GM23338 (cell line): ENCODE results near the gene TMEM128. TPM values are rescaled to one million over a fixed set of nuclear protein-coding genes. Genes with fewer than 3 reads are reported as not detected.

Experiments
- ATAC-seq: fragments of 200-7000 bp; cut with Tn5 transposase; 3 replicates; pipeline ENCODE4 v1.9.1; 2020
- DNase-seq: peaks from one replicate; pipeline ENCODE4 v3.0.0-alpha.2; 2015; ENCODE audit warnings: low spot score
- H2AFZ ChIP-seq: fragments of 200-600 bp; sonication (generic); 2 replicates; pipeline ENCODE4 v1.8.0; 2016; ENCODE audit warnings: antibody characterized with exemption, mild to moderate bottlenecking, moderate library complexity
- H3F3A ChIP-seq: fragments of 200-600 bp; sonication (generic); replicated peaks from 2 replicates; pipeline ENCODE4 v1.8.0; 2017; ENCODE audit warnings: antibody characterized with exemption, mixed run types, low read depth
- H3K27ac ChIP-seq: fragments of 200-600 bp; sonication (generic); 2 replicates; pipeline ENCODE4 v1.6.1; 2016; ENCODE audit warnings: low read depth
- H3K27me3 ChIP-seq: fragments of 200-600 bp; sonication (generic); 2 replicates; pipeline ENCODE4 v1.8.0; 2016; ENCODE audit warnings: mild to moderate bottlenecking, mixed run types, moderate library complexity; ENCODE audit not compliant: insufficient read depth
- H3K36me3 ChIP-seq: fragments of 200-600 bp; sonication (generic); 2 replicates; pipeline ENCODE4 v1.8.0; 2016; ENCODE audit warnings: mild to moderate bottlenecking; ENCODE audit not compliant: insufficient read depth
- H3K4me1 ChIP-seq: fragments of 200-600 bp; sonication (generic); 2 replicates; pipeline ENCODE4 v1.8.0; 2016; ENCODE audit warnings: mild to moderate bottlenecking, moderate library complexity; ENCODE audit not compliant: insufficient read depth
- H3K4me2 ChIP-seq: fragments of 200-600 bp; sonication (generic); 2 replicates; pipeline ENCODE4 v1.7.1; 2017; ENCODE audit warnings: mixed run types
- H3K4me3 ChIP-seq: fragments of 200-600 bp; sonication (generic); 2 replicates; pipeline ENCODE4 v1.6.1; 2016; ENCODE audit warnings: mixed run types
- H3K79me2 ChIP-seq: fragments of 200-600 bp; sonication (generic); replicated peaks from 2 replicates; pipeline ENCODE4 v1.8.0; 2017; ENCODE audit warnings: mild to moderate bottlenecking; ENCODE audit not compliant: insufficient read depth
- H3K9me2 ChIP-seq: fragments of 200-600 bp; sonication (generic); 2 replicates; pipeline ENCODE4 v1.8.0; 2017; ENCODE audit not compliant: insufficient read depth
- H4K20me1 ChIP-seq: fragments of 200-600 bp; sonication (generic); replicated peaks from 2 replicates; pipeline ENCODE4 v1.8.0; 2017; ENCODE audit warnings: mild to moderate bottlenecking; ENCODE audit not compliant: insufficient read depth
- H3K27ac Mint-ChIP-seq: 2 replicates; pipeline ENCODE4 v1.8.0; 2020; ENCODE audit warnings: inconsistent platforms, mild to moderate bottlenecking, moderate library complexity, mixed read lengths
- H3K27me3 Mint-ChIP-seq: 3 replicates; pipeline ENCODE4 v1.8.0; 2022; ENCODE audit warnings: low read depth, mild to moderate bottlenecking, moderate library complexity, mixed read lengths, inconsistent platforms; ENCODE audit not compliant: insufficient read depth, poor library complexity
- H3K36me3 Mint-ChIP-seq: 3 replicates; pipeline ENCODE4 v1.8.0; 2021; ENCODE audit warnings: low read depth, mild to moderate bottlenecking, inconsistent platforms, moderate library complexity, mixed read lengths
- H3K4me1 Mint-ChIP-seq: 3 replicates; pipeline ENCODE4 v1.8.0; 2020; ENCODE audit warnings: mild to moderate bottlenecking, inconsistent platforms, mixed read lengths
- H3K4me3 Mint-ChIP-seq: 3 replicates; pipeline ENCODE4 v1.8.0; 2021; ENCODE audit warnings: moderate library complexity, mild to moderate bottlenecking, inconsistent platforms, mixed read lengths
- H3K9me3 Mint-ChIP-seq: 3 replicates; pipeline ENCODE4 v1.8.0; 2020; ENCODE audit warnings: moderate library complexity, mild to moderate bottlenecking, inconsistent platforms, mixed read lengths
- CREB1 ChIP-seq: fragments of 250-450 bp; sonication (Bioruptor Pico); IDR thresholded peaks from 2 replicates; pipeline ENCODE4 v1.5.0; 2020; ENCODE audit warnings: low read depth, mild to moderate bottlenecking, moderate library complexity
- EZH2 ChIP-seq: fragments of 200-600 bp; sonication (generic); IDR thresholded peaks from one replicate; pipeline ENCODE4 v1.8.0; 2017; ENCODE audit warnings: antibody characterized with exemption, mild to moderate bottlenecking, low read depth; ENCODE audit not compliant: unreplicated experiment
- EZH2phosphoT487 ChIP-seq: fragments of 200-600 bp; sonication (generic); IDR thresholded peaks from one replicate; pipeline ENCODE4 v1.8.1; 2018; ENCODE audit warnings: antibody characterized with exemption; ENCODE audit not compliant: unreplicated experiment
- JUNB ChIP-seq: IDR thresholded peaks from one replicate; pipeline ENCODE4 v1.6.1; 2016; ENCODE audit warnings: antibody characterized with exemption; ENCODE audit not compliant: unreplicated experiment
- NANOG ChIP-seq: IDR thresholded peaks from 2 replicates; pipeline ENCODE4 v1.6.1; 2016; ENCODE audit warnings: antibody characterized with exemption, borderline replicate concordance
- POLR2AphosphoS5 ChIP-seq: IDR thresholded peaks from 2 replicates; pipeline ENCODE4 v1.6.1; 2016; ENCODE audit warnings: antibody characterized with exemption, low read depth
- STAT1 ChIP-seq: IDR thresholded peaks from one replicate; pipeline ENCODE4 v1.6.1; 2016; ENCODE audit warnings: antibody characterized with exemption; ENCODE audit not compliant: unreplicated experiment
- ZNF114 ChIP-seq: fragments of 250-450 bp; sonication (Bioruptor Pico); IDR thresholded peaks from 2 replicates; pipeline ENCODE4 v1.5.0; 2020; ENCODE audit warnings: mild to moderate bottlenecking, moderate library complexity
- ZNF331 ChIP-seq: fragments of 250-450 bp; sonication (Bioruptor Pico); IDR thresholded peaks from 2 replicates; pipeline ENCODE4 v1.5.0; 2020; ENCODE audit warnings: low read depth, mild to moderate bottlenecking, moderate library complexity
- ZNF462 ChIP-seq: fragments of 250-450 bp; sonication (Bioruptor Pico); IDR thresholded peaks from 2 replicates; pipeline ENCODE4 v1.5.0; 2020; ENCODE audit warnings: mild to moderate bottlenecking, moderate library complexity
- polyA plus RNA-seq: library from polyadenylated mRNA; unstranded; fragments of >200 nt; fragmentation: Nextera tagmentation; extraction: Ambion mirVana; gene quantifications from 2 replicates; pipeline ENCODE4 v1.2.1, GENCODE V29; 2016
- total RNA-seq: library from RNA; depleted of rRNA; stranded (reverse); fragments of >200 nt; shearing (Covaris generic); gene quantifications from 2 replicates; pipeline ENCODE4 v1.2.3, GENCODE V29; 2014
- TF ChIP-seq, protein P1 (sequence below), 2 experiments: fragments of 200-600 bp in 1 of 2; sonication (generic) in 1 of 2; conservative IDR thresholded peaks; 2 replicates each; pipeline versions ENCODE4 v1.5.1 to v1.6.1; 2016 to 2017; ENCODE audit warnings: antibody characterized with exemption in 2 of 2, low read depth in 2 of 2, mild to moderate bottlenecking in 2 of 2, moderate library complexity in 1 of 2
- TF ChIP-seq, protein P2 (sequence below): IDR thresholded peaks from 2 replicates; pipeline ENCODE4 v1.6.1; 2016; ENCODE audit warnings: antibody characterized with exemption
- TF ChIP-seq, protein P3 (sequence below): IDR thresholded peaks from one replicate; pipeline ENCODE4 v1.6.1; 2018; ENCODE audit warnings: antibody characterized with exemption; ENCODE audit not compliant: unreplicated experiment

Gene TMEM128
- total and polyA plus RNA-seq, 2 experiments from 2014 or later: 22.7 to 25.9 TPM

- ATAC-seq (no peak), DNase-seq (no peak)
- Mint-ChIP-seq H3K36me3 (no peaks in the 10 kb centered on the region), H3K27me3 (peaks cover 8% of the 10 kb centered on the region), H3K4me3 (no peak overlapping the region), H3K4me1 (peaks cover 8% of the 10 kb centered on the region; the same call in 2 of the 3 replicates), H3K9me3 (no peaks in the 10 kb centered on the region), H3K27ac (no peak overlapping the region)
- no peak overlapping the region for H3K4me3 ChIP-seq
- H3K27me3 ChIP-seq: no peaks in the 10 kb centered on the region
- H3K4me2 ChIP-seq: no peak overlapping the region
- no peaks in the 10 kb centered on the region for H4K20me1 ChIP-seq
- no peaks in the 10 kb centered on the region for H3K79me2 ChIP-seq
- no peaks in the 10 kb centered on the region for H3K4me1 ChIP-seq
- H3K9me2 ChIP-seq: no peaks in the 10 kb centered on the region
- H3K27ac ChIP-seq: no peak overlapping the region
- H3F3A ChIP-seq: no peaks in the 10 kb centered on the region
- no peaks in the 10 kb centered on the region for H3K36me3 ChIP-seq
- TF ChIP-seq, protein P1, sequence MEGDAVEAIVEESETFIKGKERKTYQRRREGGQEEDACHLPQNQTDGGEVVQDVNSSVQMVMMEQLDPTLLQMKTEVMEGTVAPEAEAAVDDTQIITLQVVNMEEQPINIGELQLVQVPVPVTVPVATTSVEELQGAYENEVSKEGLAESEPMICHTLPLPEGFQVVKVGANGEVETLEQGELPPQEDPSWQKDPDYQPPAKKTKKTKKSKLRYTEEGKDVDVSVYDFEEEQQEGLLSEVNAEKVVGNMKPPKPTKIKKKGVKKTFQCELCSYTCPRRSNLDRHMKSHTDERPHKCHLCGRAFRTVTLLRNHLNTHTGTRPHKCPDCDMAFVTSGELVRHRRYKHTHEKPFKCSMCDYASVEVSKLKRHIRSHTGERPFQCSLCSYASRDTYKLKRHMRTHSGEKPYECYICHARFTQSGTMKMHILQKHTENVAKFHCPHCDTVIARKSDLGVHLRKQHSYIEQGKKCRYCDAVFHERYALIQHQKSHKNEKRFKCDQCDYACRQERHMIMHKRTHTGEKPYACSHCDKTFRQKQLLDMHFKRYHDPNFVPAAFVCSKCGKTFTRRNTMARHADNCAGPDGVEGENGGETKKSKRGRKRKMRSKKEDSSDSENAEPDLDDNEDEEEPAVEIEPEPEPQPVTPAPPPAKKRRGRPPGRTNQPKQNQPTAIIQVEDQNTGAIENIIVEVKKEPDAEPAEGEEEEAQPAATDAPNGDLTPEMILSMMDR (conservative IDR thresholded peaks at IDR 0.05; ENCODE audit: low read depth in 2 of 2): no peak
- TF ChIP-seq ZNF331 (CRISPR knock-in tag): no peak
- TF ChIP-seq, protein P2, sequence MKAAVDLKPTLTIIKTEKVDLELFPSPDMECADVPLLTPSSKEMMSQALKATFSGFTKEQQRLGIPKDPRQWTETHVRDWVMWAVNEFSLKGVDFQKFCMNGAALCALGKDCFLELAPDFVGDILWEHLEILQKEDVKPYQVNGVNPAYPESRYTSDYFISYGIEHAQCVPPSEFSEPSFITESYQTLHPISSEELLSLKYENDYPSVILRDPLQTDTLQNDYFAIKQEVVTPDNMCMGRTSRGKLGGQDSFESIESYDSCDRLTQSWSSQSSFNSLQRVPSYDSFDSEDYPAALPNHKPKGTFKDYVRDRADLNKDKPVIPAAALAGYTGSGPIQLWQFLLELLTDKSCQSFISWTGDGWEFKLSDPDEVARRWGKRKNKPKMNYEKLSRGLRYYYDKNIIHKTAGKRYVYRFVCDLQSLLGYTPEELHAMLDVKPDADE: no peak
- TF ChIP-seq CREB1 (CRISPR knock-in tag): no peak
- no peak for TF ChIP-seq EZH2phosphoT487
- TF ChIP-seq NANOG: no peak
- no peak for TF ChIP-seq JUNB
- no peak for TF ChIP-seq EZH2
- TF ChIP-seq STAT1: no peak
- TF ChIP-seq ZNF114 (CRISPR knock-in tag): no peak
- TF ChIP-seq ZNF462: no peak
- no peak for TF ChIP-seq POLR2AphosphoS5
- TF ChIP-seq, protein P3, sequence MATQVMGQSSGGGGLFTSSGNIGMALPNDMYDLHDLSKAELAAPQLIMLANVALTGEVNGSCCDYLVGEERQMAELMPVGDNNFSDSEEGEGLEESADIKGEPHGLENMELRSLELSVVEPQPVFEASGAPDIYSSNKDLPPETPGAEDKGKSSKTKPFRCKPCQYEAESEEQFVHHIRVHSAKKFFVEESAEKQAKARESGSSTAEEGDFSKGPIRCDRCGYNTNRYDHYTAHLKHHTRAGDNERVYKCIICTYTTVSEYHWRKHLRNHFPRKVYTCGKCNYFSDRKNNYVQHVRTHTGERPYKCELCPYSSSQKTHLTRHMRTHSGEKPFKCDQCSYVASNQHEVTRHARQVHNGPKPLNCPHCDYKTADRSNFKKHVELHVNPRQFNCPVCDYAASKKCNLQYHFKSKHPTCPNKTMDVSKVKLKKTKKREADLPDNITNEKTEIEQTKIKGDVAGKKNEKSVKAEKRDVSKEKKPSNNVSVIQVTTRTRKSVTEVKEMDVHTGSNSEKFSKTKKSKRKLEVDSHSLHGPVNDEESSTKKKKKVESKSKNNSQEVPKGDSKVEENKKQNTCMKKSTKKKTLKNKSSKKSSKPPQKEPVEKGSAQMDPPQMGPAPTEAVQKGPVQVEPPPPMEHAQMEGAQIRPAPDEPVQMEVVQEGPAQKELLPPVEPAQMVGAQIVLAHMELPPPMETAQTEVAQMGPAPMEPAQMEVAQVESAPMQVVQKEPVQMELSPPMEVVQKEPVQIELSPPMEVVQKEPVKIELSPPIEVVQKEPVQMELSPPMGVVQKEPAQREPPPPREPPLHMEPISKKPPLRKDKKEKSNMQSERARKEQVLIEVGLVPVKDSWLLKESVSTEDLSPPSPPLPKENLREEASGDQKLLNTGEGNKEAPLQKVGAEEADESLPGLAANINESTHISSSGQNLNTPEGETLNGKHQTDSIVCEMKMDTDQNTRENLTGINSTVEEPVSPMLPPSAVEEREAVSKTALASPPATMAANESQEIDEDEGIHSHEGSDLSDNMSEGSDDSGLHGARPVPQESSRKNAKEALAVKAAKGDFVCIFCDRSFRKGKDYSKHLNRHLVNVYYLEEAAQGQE: no peak
- H2AFZ ChIP-seq: no peak overlapping the region
These were observed 43.6 kb downstream of the TMEM128 start for GRCh38 chr4:4204401-4204745.
